AG04450 (cell line): Measurements from ENCODE around the gene LMO2. TPM values are rescaled to one million over a fixed set of nuclear protein-coding genes. Genes with fewer than 3 reads are reported as not detected.

Experiments
- CTCF ChIA-PET: fragments of 300-600, 350-600 bp; formaldehyde crosslinking; extraction: SDS; loops from one replicate; lab custom pipeline; 2022; ENCODE audit warnings: antibody characterized with exemption, inconsistent platforms; lab: Charles Lee
- POLR2A ChIA-PET: fragments of 350-600 bp; formaldehyde crosslinking; extraction: SDS; loops from one replicate; lab custom pipeline; 2021; ENCODE audit warnings: antibody characterized with exemption, inconsistent platforms; lab: Yijun Ruan, JAX
- DNase-seq: peaks from one replicate; pipeline ENCODE4 v3.0.0-alpha.2; 2011; ENCODE audit warnings: low read depth, low spot score
- H3K27ac ChIP-seq: one replicate; pipeline ENCODE4 v1.5.1; 2012; ENCODE audit warnings: low read depth, low read length, control low read depth
- H3K27me3 ChIP-seq: one replicate; pipeline ENCODE4 v1.6.0; 2012; ENCODE audit warnings: low read length; ENCODE audit not compliant: control insufficient read depth, insufficient read depth
- H3K4me3 ChIP-seq: 2 replicates; pipeline ENCODE4 v1.5.1; 2011; ENCODE audit warnings: mild to moderate bottlenecking, low read depth, low read length, control low read depth
- H3K9me3 ChIP-seq: 2 replicates; pipeline ENCODE4 v1.5.1; 2012; ENCODE audit warnings: low read length; ENCODE audit not compliant: control insufficient read depth, insufficient read depth
- CTCF ChIP-seq: IDR thresholded peaks from 2 replicates; pipeline ENCODE4 v1.5.1; 2011; ENCODE audit warnings: low read depth, low read length, control low read depth, inconsistent platforms
- polyA plus RNA-seq: library from polyadenylated mRNA; depleted of rRNA; stranded (reverse); fragments of >200 nt; gene quantifications from 2 replicates; pipeline ENCODE4 v1.2.3, GENCODE V29; 2011

Gene LMO2
- polyA plus RNA-seq, 1 experiment = 0.05 TPM

- CTCF ChIA-PET = no interaction called here
- TF ChIP-seq CTCF = no peak
- H3K9me3 ChIP-seq = no peaks in the 10 kb centered on the region; the same call in 1 of the 2 replicates
- H3K27ac ChIP-seq = no peak overlapping the region
- POLR2A ChIA-PET = no interaction called here
- H3K4me3 ChIP-seq = no peak overlapping the region
- peaks cover 35% of the 10 kb centered on the region for H3K27me3 ChIP-seq
- no peak for DNase-seq
Observed at GRCh38 chr11:33889821-33890378, 2.0 kb downstream of the LMO2 start.

GRCh38 chr11:33889296-33889695 is 2.6 kb downstream of the LMO2 start:
- CTCF ChIA-PET = no interaction called here

GRCh38 chr11:33887886-33888285 is 4.0 kb downstream of the LMO2 start:
- Histone ChIP-seq H3K27me3 (peaks cover 32% of the 10 kb centered on the region), H3K27ac (no peak overlapping the region), H3K9me3 (no peaks in the 10 kb centered on the region), H3K4me3 (no peak overlapping the region)
- TF ChIP-seq CTCF = no peak
- POLR2A ChIA-PET = no interaction called here
- CTCF ChIA-PET = no interaction called here
- DNase-seq = no peak

More at GRCh38 chr11:33889296-33889695, 2.6 kb downstream of the LMO2 start:
- H3K27me3 ChIP-seq = peaks cover 35% of the 10 kb centered on the region
- H3K27ac ChIP-seq = no peak overlapping the region
- DNase-seq = no peak
- H3K4me3 ChIP-seq = no peak overlapping the region
- no peaks in the 10 kb centered on the region; the same call in 1 of the 2 replicates for H3K9me3 ChIP-seq
- no peak for TF ChIP-seq CTCF
- POLR2A ChIA-PET = no interaction called here

GRCh38 chr11:33885338-33886005 is 6.4 kb downstream of the LMO2 start:
- Histone ChIP-seq H3K27ac (no peak overlapping the region), H3K9me3 (no peaks in the 10 kb centered on the region), H3K4me3 (no peak overlapping the region), H3K27me3 (peaks cover 39% of the 10 kb centered on the region)
- CTCF ChIA-PET = no interaction called here
- no peak for TF ChIP-seq CTCF
- POLR2A ChIA-PET = no interaction called here
- no peak for DNase-seq

GRCh38 chr11:33884601-33885000 is 7.3 kb downstream of the LMO2 start:
- POLR2A ChIA-PET = no interaction called here
- TF ChIP-seq CTCF = no peak
- CTCF ChIA-PET = no interaction called here

More at GRCh38 chr11:33884601-33885000, 7.3 kb downstream of the LMO2 start:
- DNase-seq = no peak
- Histone ChIP-seq H3K9me3 (no peaks in the 10 kb centered on the region), H3K27me3 (peaks cover 40% of the 10 kb centered on the region), H3K4me3 (no peak overlapping the region), H3K27ac (no peak overlapping the region)
